H4 (cell line): ENCODE measurements around the gene RNF157. TPM values are rescaled to one million over a fixed set of nuclear protein-coding genes. Genes with fewer than 3 reads are reported as not detected.
"Not testable (repeated sequence)": the region's sequence is repeated elsewhere in the genome, so short reads cannot be mapped to it uniquely, and the experiment has no call there.

Experiments
- DNase-seq: peaks from one replicate; pipeline ENCODE4 v3.0.0-alpha.2; 2015; ENCODE audit warnings: low spot score
- total RNA-seq: library from RNA; depleted of rRNA; stranded (reverse); fragments of >200 nt; shearing (Covaris generic); gene quantifications from 2 replicates; pipeline ENCODE4 v1.2.3, GENCODE V29; 2014

The RNF157 gene
- total RNA-seq, 1 experiment from 2014 or later, result 7.8 TPM

GRCh38 chr17:76270770-76271668, 30.7 kb upstream of the RNF157 start:
- no peak for DNase-seq

GRCh38 chr17:76270127-76270592, 29.9 kb upstream of the RNF157 start:
- DNase-seq, result no peak

- DNase-seq, result no peak
Observed at GRCh38 chr17:76268991-76269981, 29.0 kb upstream of the RNF157 start.

- peak; percentile 73 for DNase-seq
Observed at GRCh38 chr17:76268015-76268749, 27.9 kb upstream of the RNF157 start.

- DNase-seq, result not testable (repeated sequence)
Observed at GRCh38 chr17:76267581-76268001, 27.3 kb upstream of the RNF157 start.

GRCh38 chr17:76267051-76267576, 26.8 kb upstream of the RNF157 start:
- no peak for DNase-seq

GRCh38 chr17:76266244-76266938, 26.1 kb upstream of the RNF157 start:
- no peak for DNase-seq

GRCh38 chr17:76265624-76266243, 25.4 kb upstream of the RNF157 start:
- no peak for DNase-seq

GRCh38 chr17:76264755-76265623, 24.7 kb upstream of the RNF157 start, which contains the start of gene UBALD2:
Gene UBALD2 (plus strand): TSS chr17:76265348. CDS start chr17:76265506, 158 bp downstream.
- DNase-seq, result peak; percentile 100

- no peak for DNase-seq
Observed at GRCh38 chr17:76264425-76264754, 24.1 kb upstream of the RNF157 start.

GRCh38 chr17:76263896-76264295, 23.6 kb upstream of the RNF157 start:
- DNase-seq, result no peak

- no peak for DNase-seq
Observed at GRCh38 chr17:76262732-76263344, 22.5 kb upstream of the RNF157 start.

GRCh38 chr17:76261421-76262215, 21.3 kb upstream of the RNF157 start:
- no peak for DNase-seq

GRCh38 chr17:76260669-76261068, 20.4 kb upstream of the RNF157 start:
- DNase-seq, result no peak

- no peak for DNase-seq
Observed at GRCh38 chr17:76260220-76260619, 19.9 kb upstream of the RNF157 start.

- DNase-seq, result not testable (repeated sequence)
Observed at GRCh38 chr17:76256430-76257050, 16.2 kb upstream of the RNF157 start.

GRCh38 chr17:76255801-76256429, 15.6 kb upstream of the RNF157 start:
- DNase-seq, result no peak
